ENCODE results near the gene CFAP20DC.

- TF ChIP-seq HDGF (IDR thresholded peaks at IDR 0.05; ENCODE audit: borderline replicate concordance) = no peak
- TF ChIP-seq SUZ12 (IDR thresholded peaks at IDR 0.05) = no peak
- TF ChIP-seq TARDBP (IDR thresholded peaks at IDR 0.05) = no peak
Observed at GRCh38 chr3:58720526-58720925, 329.3 kb downstream of the CFAP20DC start.
